ENCODE measurements around the gene MCRIP2.

- TF ChIP-seq CTCF (IDR thresholded peaks at IDR 0.05) = no peak
- no peak for TF ChIP-seq POLR2A (IDR thresholded peaks at IDR 0.05)
- TF ChIP-seq EP300 (IDR thresholded peaks at IDR 0.05) = no peak
Observed at GRCh38 chr16:595942-596735, 45.5 kb upstream of the MCRIP2 start.

Data from upper lobe of left lung (tissue), 4 donors.